Inflammatory macrophage (primary cell): ENCODE data around the gene OTOP3.
A peak's percentile ranks its signal among the peaks of the same experiment; 100 is the strongest.
"Not testable (repeated sequence)": the region's sequence is repeated elsewhere in the genome, so short reads cannot be mapped to it uniquely, and the experiment has no call there.

Experiments
- DNase-seq, 2 donors: peaks; one replicate each; pipeline ENCODE4 v3.0.0-alpha.2; 2020 to 2022

The OTOP3 gene

GRCh38 chr17:74962622-74963394 is 27.1 kb downstream of the OTOP3 start:
- no peak for DNase-seq

- DNase-seq = no peak
Observed at GRCh38 chr17:74963656-74964055, 28.0 kb downstream of the OTOP3 start.

GRCh38 chr17:74964246-74964761 is 28.6 kb downstream of the OTOP3 start:
- no peak for DNase-seq

- DNase-seq = no peak
Observed at GRCh38 chr17:74964988-74965622, 29.4 kb downstream of the OTOP3 start.

DNA sequence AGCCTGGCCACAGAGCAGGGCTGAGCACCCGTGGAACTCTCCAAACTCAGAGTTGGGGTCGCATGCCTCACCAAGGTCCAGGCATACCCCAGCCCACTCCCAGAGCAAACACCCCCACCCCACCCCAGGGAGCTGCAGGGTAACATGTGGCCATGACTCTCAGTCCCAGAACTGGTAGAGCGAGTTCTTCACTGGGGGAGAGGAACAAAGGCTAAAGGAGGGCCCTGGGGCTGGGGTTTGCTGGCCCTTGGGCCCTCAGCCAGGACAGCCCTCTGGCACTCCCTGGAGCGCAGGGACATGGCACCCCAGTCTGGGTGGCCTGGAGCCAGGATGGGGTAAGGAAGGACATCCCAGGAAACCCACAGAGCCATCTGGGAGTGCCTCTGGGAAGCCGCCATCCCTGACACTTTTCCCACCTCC is 32.7 kb downstream of the OTOP3 start:
- no peak for DNase-seq

- not testable (repeated sequence) for DNase-seq
Observed at GRCh38 chr17:74969501-74969900, 33.8 kb downstream of the OTOP3 start.

GRCh38 chr17:74970395-74970794 is 34.7 kb downstream of the OTOP3 start:
- DNase-seq = no peak

GRCh38 chr17:74971069-74971841 is 35.6 kb downstream of the OTOP3 start:
- no peak for DNase-seq

GRCh38 chr17:74971842-74972106 is 36.1 kb downstream of the OTOP3 start:
- DNase-seq = no peak

DNA sequence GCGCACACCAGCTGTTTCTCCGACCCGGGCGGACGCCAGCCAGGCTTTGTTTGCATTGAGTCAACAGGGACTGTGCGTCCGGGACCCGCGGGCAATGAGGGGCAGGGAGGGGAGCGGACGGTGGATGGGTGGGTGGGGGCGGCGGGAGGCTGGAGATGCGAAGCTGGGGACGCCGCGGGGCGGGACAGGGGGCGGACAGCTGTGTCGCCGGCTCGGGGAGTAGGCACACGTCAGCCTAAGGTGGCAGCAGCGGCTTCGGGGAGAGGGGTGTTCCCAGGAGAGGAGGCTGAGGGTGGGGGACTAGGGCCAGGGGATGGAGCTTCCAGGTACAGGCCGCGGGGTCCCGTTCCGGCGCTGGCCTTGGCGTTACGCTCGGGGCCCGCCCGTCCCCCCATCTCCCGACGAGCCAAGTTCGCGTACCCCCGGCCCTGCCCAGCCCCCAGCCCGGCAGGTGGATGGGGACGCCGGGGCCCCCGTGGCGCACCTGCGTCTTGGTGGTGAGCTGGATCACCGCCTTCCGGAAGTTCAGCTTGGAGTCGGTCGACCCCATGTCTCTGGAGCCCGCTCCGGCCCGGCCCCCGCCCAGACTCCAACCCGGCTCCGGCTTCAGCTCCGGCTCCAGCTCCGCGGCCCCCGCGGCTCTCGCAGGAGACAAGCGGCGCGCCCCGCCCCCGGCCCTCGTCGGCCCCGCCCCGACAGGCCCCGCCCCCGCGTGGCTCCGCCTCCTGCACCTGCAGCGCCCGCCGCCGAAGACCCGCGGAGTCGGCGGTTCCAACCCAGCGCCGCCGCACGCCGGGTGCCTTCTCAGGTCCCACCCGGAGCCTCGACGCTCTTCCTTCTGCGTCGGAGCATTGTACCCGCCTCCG is 36.6 kb downstream of the OTOP3 start, which contains the start of gene HID1:
TSS of gene HID1 (minus strand) at position 653 of the 866 bp plus-strand sequence. CDS start at position 550, 103 bp downstream.
- DNase-seq = no peak

DNA sequence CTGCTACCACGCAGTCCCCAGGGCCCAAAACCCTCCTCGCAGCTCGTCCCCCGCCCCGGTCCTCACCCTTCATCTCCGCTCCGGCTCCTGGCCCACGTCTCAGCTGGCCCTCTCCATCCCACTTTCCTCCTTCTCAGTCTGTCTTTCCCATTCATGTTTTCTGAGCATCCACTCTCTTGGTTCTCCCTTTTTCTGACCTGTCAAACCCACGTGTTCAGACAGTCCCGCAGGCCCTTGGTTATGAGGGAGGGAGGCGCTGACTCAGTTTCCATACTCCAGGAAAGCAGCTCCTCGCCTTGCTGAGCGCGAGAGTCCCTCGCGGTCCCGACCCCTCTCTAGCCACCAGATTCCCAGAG is 37.3 kb downstream of the OTOP3 start:
- no peak for DNase-seq

DNA sequence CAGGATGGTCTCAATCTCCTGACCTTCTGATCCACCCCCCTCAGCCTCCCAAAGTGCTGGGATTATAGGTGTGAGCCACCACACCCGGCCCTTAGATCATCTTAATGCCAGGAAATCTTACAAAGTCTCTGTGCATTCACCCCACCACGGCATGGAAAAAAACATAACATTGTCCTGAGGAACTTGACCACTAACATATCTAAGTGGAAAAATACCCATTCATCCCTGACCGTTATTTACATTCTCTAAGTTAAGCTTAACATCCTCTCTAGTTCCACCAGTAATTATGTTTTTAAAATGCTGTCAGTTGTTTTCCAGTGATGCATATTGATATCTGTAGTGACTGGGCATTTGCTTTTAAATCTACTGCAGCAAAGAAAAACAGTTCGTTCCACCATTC is 40.2 kb downstream of the OTOP3 start:
- no peak for DNase-seq

- no peak for DNase-seq
Observed at GRCh38 chr17:74977802-74978201, 42.1 kb downstream of the OTOP3 start.

DNA sequence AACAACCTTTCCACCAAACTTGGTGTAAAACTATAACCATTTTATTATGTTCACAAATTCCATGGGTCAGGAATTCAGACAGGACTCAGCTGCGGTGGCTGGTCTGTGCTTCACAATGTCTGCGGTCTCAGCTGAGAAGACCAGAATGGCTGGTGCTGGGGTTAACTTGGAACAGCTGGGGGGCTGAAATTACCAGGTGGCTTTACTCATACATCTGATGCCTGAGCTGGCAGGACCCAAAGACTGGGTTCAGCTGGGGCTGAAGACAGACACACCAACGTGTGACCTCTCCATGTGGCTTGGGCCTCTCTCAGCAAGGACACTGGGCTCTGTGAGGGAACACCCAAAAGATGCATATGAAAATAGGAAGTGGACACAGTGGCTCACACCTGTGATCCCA is 42.5 kb downstream of the OTOP3 start:
- no peak for DNase-seq

DNA sequence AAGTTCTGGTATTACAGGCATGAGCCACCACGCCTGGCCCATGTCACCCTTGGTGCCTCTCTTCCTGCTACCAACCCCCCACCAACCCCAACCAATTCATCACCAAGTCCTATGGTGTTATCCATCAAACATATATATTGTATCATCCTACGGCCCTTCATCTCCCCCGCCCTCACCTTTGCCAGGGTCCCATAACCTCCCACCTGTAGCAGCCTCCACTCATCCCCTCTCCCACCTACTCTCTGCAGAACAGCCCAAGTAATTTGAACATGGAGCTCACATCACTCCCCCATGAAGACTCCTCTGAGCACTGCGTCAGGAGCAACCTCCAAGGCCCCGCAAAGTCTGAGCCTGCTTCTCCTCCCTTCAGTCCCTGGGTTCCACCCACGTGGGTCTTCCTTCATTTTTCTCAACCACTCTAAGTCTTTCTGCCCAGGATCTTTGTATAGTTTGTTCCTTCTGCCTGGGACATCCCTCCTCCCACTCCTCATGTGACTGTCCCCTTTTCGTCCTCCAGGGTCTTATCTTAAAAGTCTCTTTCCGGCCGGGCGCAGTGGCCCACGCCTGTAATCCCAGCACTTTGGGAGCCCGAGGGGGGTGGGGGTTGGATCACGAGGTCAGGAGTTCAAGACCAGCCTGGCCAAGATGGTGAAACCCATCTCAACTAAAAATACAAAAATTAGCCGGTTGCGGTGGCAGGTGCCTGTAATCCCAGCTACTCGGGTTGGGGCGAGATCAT is 43.9 kb downstream of the OTOP3 start:
- no peak for DNase-seq

DNA sequence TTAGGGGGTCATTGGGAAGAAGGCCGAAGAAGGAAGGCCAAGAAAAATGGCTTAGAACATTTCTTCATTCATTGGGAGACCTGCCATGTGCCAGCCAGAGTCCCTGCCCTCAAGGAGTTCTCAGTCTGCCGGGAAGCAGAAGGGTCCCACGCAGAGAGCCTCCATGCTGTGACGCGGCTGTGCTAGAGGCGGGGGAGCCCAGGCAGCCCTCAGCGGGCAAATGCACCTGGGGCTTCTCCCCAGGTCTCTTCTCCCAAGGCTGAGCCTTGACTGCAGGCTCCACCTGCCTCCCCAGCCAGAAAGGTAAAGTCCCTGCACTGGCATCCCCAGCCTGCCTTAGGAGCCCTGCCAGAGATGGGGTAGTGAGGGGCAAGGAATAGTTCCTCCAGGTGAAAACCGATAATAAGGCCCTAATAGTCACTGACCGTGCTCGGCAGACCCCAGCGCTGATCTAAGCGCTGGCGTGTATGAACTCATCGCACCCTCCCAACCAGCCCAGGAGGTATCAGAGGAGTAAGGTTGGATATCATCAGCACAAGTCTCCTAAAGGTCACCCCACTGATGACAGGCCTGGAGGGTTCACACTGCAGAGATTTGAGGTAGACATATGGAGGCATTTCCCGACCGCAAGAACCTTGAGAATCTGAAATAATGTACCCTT is 45.8 kb downstream of the OTOP3 start:
- DNase-seq = no peak

DNA sequence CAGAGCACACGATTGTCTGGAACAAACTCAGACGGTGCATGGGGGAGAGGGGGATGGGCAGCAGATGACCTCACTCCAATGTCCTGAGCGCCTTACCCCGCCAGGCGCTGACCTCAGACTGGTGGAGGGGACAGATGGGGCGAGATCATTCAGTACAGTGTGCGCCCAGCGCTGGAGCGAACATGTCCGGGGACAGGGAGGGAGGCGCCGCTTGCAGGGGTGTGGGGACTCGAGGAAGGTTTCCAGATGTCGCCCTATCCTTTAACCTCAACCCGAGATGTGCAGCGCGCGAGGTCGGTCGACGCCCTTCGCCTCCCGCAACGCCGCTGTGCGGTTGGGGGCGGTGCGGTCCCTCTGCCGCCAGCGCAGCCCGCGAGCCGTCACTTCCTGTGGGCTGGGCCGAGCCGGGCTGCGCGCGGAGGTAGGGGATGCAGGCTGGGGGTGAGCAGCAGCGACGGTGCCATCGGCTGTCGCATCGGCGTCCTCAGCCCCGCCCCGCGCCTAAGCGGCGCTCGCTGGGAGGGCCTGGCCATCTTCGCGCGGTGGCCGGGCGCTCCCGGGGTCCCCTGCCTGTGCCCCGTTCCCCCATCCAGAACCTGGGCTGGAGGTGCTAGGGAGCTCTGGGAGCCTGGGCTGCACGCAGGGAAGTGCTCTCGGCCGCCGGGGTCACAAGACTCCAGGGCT is 46.4 kb downstream of the OTOP3 start:
- DNase-seq = peak in 1 of 2 donors; percentile 15

- DNase-seq = not testable (repeated sequence)
Observed at GRCh38 chr17:74982663-74983313, 47.1 kb downstream of the OTOP3 start.

GRCh38 chr17:74986206-74986576 is 50.5 kb downstream of the OTOP3 start:
- DNase-seq = no peak

DNA sequence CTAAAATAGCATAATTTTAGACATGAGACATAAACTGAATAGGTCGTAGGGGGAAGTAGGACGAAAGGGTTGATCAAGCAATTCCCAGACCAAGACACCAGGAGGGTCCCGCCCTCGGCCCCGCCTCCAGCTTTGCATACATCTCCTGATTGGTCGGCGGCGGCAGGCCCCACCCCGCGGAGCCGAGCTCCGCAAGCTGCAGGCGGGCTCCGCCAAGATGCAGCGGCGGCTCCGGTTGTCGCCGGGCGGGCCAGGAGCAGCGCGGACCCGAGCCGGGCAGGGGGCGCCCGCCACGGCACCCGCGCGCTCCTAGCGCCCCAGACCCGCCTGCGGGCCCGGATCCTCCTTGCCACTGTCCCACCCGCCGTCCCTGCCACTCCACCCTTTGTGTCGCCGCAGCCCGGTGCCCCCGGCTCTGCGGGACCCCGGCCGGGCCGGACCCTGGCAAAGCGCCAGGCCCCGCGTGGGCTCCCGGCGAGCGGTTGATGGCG is 51.8 kb downstream of the OTOP3 start, which contains the start of gene CDR2L:
TSS of gene CDR2L (plus strand) at position 215 of the 491 bp plus-strand sequence. CDS start 412 bp downstream, outside the sequence.
- DNase-seq = peak; percentile 96 to 97
